ENCODE data around the gene KIAA1671.

GRCh38 chr22:25014896-25015755, 62.6 kb downstream of the KIAA1671 start:
- no peak for TF ChIP-seq CTCF (IDR thresholded peaks at IDR 0.05)
- TF ChIP-seq POLR2A (IDR thresholded peaks at IDR 0.05), result no peak
- TF ChIP-seq POLR2AphosphoS5 (IDR thresholded peaks at IDR 0.05), result no peak
- TF ChIP-seq EP300 (IDR thresholded peaks at IDR 0.05), result no peak
